NCI-H82 treated with DMSO at 0.1 percent for 48 hours (cell line): Measurements from ENCODE around the gene PTER.

Experiments
- DNase-seq: peaks from one replicate; lab custom pipeline; 2025; ENCODE audit not compliant: unreplicated experiment; lab: John Stamatoyannopoulos, UW

The PTER gene

DNA sequence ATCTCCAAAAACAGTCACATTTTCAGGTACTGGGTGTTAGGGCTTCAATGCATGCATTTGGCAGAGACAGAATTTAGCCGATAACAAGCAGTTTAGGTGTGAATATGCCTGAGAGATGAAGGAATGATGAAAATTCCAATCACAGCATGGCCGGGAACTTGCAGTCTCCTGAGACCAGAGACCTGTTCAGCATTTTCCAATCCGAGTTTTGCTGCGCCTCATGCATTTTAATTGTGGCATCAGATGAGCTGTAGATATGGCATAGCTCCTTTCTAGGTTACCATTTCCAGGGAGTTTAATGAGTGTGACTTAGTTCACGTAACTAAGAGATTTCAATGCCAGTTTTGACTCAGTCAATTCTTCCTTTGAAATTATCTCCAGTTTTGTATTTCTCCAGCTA, 99.3 kb downstream of the PTER start:
- no peak for DNase-seq

DNA sequence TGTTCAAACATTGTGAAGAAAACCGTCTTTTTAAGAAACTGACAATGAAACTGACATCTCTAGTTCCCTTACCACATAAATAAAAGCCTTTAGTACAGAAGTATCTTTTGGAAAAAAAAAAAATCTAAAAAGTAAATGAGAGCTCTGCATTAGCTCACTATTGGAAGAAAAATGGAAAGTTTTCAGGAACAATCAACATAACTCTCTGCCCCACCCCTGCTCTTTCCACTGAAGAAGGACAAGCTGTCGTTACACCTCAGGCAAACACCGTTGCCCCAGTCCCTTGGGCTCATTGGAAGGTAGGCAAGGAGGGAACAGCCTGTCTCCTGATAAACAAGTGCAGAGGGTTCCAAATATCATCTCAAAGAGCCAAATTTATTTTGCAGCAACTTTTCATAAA, 107.3 kb downstream of the PTER start:
- DNase-seq: no peak

DNA sequence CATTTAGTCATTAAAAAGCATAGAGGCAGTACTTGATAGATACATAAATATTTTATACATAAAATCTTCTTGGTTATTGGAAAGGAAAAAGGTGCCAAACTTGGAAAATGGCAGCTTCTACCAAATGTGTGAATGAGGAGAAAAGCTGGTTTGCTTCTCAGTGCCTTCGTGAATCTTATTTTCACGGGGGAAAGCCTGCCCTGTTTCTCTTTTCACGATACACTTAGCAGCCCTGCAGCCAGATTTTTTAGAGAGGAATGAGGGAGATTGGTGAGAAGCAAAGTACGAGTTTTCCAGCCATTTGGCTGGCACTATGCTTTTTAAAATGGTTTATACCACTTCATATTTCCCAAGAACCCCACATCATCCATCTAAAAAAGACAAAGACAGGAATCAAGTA, 107.8 kb downstream of the PTER start:
- DNase-seq: no peak

DNA sequence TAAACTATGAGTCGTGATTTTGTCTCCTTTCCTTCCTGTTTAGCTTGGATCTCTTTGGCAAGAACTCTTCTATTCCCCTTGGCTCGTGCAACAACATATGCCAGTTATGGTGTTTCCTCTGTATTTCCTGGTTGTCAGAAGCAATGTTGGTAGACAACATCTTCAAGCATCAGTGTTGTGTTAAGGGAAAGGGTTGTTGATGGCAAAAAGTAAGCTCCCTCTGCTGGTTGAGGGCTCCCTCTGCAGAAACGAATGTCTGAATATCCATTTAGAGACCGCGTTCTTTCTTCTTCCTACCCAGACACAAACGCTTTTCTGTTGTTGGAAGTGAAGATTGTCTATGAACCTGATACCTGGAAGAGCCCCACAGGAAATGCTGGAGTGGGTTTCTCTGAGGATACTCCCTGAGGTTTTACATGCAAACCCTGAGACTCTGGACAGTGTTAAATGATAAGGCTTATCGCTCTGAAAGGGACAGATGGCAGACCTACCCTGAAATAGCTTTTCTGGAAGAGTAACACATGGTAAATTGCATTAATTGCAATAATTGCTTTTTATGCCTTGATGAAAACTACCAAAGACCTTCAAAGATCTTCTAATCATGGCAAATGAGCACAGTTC, 108.4 kb downstream of the PTER start:
- peak; percentile 88 for DNase-seq

DNA sequence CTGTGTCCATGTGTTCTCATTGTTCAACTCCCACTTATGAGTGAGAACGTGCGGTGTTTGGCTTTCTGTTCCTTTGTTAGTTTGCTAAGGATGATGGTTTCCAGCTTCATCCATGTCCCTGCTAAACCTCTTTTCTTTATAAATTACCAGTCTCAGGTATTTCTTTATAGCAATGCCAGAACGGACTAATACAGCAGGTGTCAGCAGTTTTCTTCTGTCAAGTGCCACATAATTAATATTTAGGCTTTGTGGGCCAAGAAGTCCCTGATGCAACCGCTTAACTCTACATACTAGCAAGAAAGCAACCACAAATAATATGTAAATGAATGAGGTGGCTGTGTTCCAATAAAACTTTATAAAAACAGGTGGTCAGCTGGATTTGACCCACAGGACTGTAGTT, 111.2 kb downstream of the PTER start:
- no peak for DNase-seq

DNA sequence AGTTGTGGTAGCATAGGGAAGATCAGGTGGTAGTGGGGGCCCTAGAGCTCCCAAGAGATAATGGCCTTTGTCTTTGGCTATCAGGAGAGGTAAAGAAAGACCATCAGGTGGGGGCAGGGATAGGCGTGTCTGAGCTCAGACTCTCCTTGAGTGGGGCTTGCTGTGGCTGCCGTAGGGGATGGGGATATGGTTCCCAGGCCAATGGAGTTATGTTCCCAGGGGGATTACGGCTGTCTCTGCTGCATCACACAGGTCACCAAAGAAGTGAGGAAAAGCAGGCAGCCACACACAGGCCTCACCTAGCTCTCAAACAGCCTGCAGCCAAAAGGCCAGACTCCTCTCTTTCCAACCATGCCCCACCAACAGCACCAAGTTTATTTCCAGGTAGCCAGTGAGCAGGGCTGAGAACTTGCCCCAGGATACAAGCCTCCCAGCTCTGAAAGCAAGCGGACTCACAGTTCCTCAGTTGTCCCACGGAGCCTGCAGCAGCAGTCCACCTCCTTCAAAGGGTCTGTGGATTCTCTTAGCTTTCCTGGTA, 122.5 kb downstream of the PTER start:
- no peak for DNase-seq

DNA sequence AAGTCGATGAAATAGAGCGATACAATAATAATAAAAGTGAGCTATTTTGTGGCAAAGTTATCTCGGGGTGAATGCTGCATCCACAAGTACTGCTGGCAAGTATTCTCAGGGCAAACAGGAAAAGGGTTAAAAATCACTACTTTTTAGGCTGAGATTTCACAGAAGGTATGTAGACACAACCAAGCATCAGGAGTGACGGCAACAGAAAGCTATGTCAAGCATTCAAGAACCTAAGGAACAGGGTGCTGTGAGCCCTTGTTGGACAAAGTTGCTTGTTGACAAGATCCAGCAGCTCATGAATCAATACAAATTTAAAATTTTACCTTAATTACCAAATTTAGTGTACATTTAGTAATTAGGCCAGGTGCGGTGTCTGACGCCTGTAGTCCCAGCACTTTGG, 126.1 kb downstream of the PTER start:
- no peak for DNase-seq
